OCI-LY3 (cell line): Measurements from ENCODE around the gene OPRL1.

ENCODE experiments used
- H2AFZ ChIP-seq: fragments of 200-600, 300-600 bp; shearing (Covaris generic); 2 replicates; pipeline ENCODE4 v1.6.0; 2014; ENCODE audit warnings: antibody characterized with exemption, low read depth, low read length
- H3K27ac ChIP-seq: fragments of 200-600, 300-600 bp; sonication (generic); 2 replicates; pipeline ENCODE4 v1.5.1; 2014; ENCODE audit warnings: mild to moderate bottlenecking, low read length, moderate library complexity, mixed read lengths
- H3K27me3 ChIP-seq: fragments of 200-600, 300-600 bp; sonication (generic); 2 replicates; pipeline ENCODE4 v1.6.1; 2014; ENCODE audit warnings: low read depth, low read length, mixed read lengths
- H3K36me3 ChIP-seq: fragments of 200-600, 300-600 bp; sonication (generic); replicated peaks from 2 replicates; pipeline ENCODE3; 2014; ENCODE audit warnings: low read depth, low read length, mixed read lengths
- H3K4me1 ChIP-seq: fragments of 300-600, 200-600 bp; sonication (generic); 2 replicates; pipeline ENCODE4 v1.6.1; 2014; ENCODE audit warnings: low read length, mixed read lengths
- H3K4me2 ChIP-seq: fragments of 200-600, 300-600 bp; sonication (generic); 2 replicates; pipeline ENCODE4 v1.6.1; 2014; ENCODE audit warnings: low read length, mixed read lengths
- H3K4me3 ChIP-seq: fragments of 300-600, 200-600 bp; sonication (generic); 2 replicates; pipeline ENCODE4 v1.5.1; 2014; ENCODE audit warnings: antibody characterized with exemption, mild to moderate bottlenecking, low read length, moderate library complexity
- H3K79me2 ChIP-seq: fragments of 300-600, 200-600 bp; shearing (Covaris generic); 2 replicates; pipeline ENCODE4 v1.6.1; 2014; ENCODE audit warnings: mild to moderate bottlenecking, low read length, mixed read lengths
- H3K9ac ChIP-seq: fragments of 300-600, 200-600 bp; shearing (Covaris generic); 2 replicates; pipeline ENCODE4 v1.6.0; 2014; ENCODE audit warnings: mild to moderate bottlenecking, low read length, moderate library complexity
- H3K9me3 ChIP-seq: fragments of 200-600, 300-600 bp; shearing (Covaris generic); 2 replicates; pipeline ENCODE4 v1.6.1; 2014; ENCODE audit warnings: low read length, mixed read lengths; ENCODE audit not compliant: insufficient read depth
- H4K20me1 ChIP-seq: fragments of 200-600, 300-600 bp; sonication (generic); 2 replicates; pipeline ENCODE4 v1.6.1; 2016; ENCODE audit warnings: low read length, mixed read lengths; ENCODE audit not compliant: insufficient read depth
- CTCF ChIP-seq: fragments of 200-600, 300-600 bp; sonication (generic); IDR thresholded peaks from 2 replicates; pipeline ENCODE4 v1.5.1; 2014; ENCODE audit warnings: antibody characterized with exemption, low read length, low read depth
- EZH2phosphoT487 ChIP-seq: fragments of 200-600 bp; shearing (Covaris generic); IDR thresholded peaks from 2 replicates; pipeline ENCODE4 v1.6.1; 2018; ENCODE audit warnings: antibody characterized with exemption, mixed run types, low read depth

Gene OPRL1

GRCh38 chr20:64050261-64051032 is 29.4 kb upstream of the OPRL1 start:
- no peak; the same call in 1 of the 2 replicates for TF ChIP-seq CTCF
- TF ChIP-seq EZH2phosphoT487, result no peak
- H4K20me1 ChIP-seq, result no peaks in the 10 kb centered on the region
- H3K4me1 ChIP-seq, result peaks cover 12% of the 10 kb centered on the region; the same call in 1 of the 2 replicates
- no peak overlapping the region for H2AFZ ChIP-seq
- H3K36me3 ChIP-seq, result no peaks in the 10 kb centered on the region
- H3K9ac ChIP-seq, result no peak overlapping the region
- peaks cover 7% of the 10 kb centered on the region; the same call in 1 of the 2 replicates for H3K27me3 ChIP-seq
- H3K9me3 ChIP-seq, result no peaks in the 10 kb centered on the region
- no peaks in the 10 kb centered on the region for H3K79me2 ChIP-seq
- no peak overlapping the region for H3K4me2 ChIP-seq
- no peak overlapping the region for H3K4me3 ChIP-seq
- no peak overlapping the region for H3K27ac ChIP-seq

GRCh38 chr20:64051033-64051452 is 28.8 kb upstream of the OPRL1 start:
- Histone ChIP-seq H3K27me3 (peaks cover 5% of the 10 kb centered on the region; the same call in 1 of the 2 replicates), H3K4me3 (no peak overlapping the region), H3K79me2 (no peaks in the 10 kb centered on the region), H2AFZ (no peak overlapping the region), H3K4me2 (no peak overlapping the region), H3K4me1 (peaks cover 18% of the 10 kb centered on the region), H4K20me1 (no peaks in the 10 kb centered on the region), H3K9me3 (no peaks in the 10 kb centered on the region), H3K36me3 (no peaks in the 10 kb centered on the region), H3K9ac (no peak overlapping the region), H3K27ac (no peak overlapping the region)
- no peak for TF ChIP-seq EZH2phosphoT487
- TF ChIP-seq CTCF, result no peak

- Histone ChIP-seq H3K4me1 (peaks cover 25% of the 10 kb centered on the region), H3K4me3 (no peak overlapping the region), H3K4me2 (no peak overlapping the region), H2AFZ (no peak overlapping the region), H4K20me1 (no peaks in the 10 kb centered on the region), H3K27ac (no peak overlapping the region), H3K9me3 (no peaks in the 10 kb centered on the region), H3K27me3 (peaks cover 5% of the 10 kb centered on the region; the same call in 1 of the 2 replicates), H3K9ac (no peak overlapping the region), H3K36me3 (no peaks in the 10 kb centered on the region), H3K79me2 (no peaks in the 10 kb centered on the region)
- no peak for TF ChIP-seq EZH2phosphoT487
- TF ChIP-seq CTCF, result no peak
Measured at GRCh38 chr20:64051561-64052325, 28.1 kb upstream of the OPRL1 start.

- no peaks in the 10 kb centered on the region for H3K79me2 ChIP-seq
- H2AFZ ChIP-seq, result no peak overlapping the region
- H4K20me1 ChIP-seq, result no peaks in the 10 kb centered on the region
- peaks cover 5% of the 10 kb centered on the region; the same call in 1 of the 2 replicates for H3K27me3 ChIP-seq
- no peak overlapping the region for H3K4me2 ChIP-seq
- peaks cover 31% of the 10 kb centered on the region for H3K4me1 ChIP-seq
- H3K9ac ChIP-seq, result no peak overlapping the region
- TF ChIP-seq CTCF (no peak), EZH2phosphoT487 (no peak)
- H3K27ac ChIP-seq, result no peak overlapping the region
- H3K9me3 ChIP-seq, result no peaks in the 10 kb centered on the region
- H3K36me3 ChIP-seq, result no peaks in the 10 kb centered on the region
- no peak overlapping the region for H3K4me3 ChIP-seq
Measured at GRCh38 chr20:64052326-64052722, 27.6 kb upstream of the OPRL1 start.
